ENCODE data around the gene PAX7. TPM values are rescaled to one million over a fixed set of nuclear protein-coding genes. Genes with fewer than 3 reads are reported as not detected.
A peak's percentile ranks its signal among the peaks of the same experiment; 100 is the strongest.

Gene PAX7
- total RNA-seq, 1 donor from 2014 or later = 0.05 TPM

DNA sequence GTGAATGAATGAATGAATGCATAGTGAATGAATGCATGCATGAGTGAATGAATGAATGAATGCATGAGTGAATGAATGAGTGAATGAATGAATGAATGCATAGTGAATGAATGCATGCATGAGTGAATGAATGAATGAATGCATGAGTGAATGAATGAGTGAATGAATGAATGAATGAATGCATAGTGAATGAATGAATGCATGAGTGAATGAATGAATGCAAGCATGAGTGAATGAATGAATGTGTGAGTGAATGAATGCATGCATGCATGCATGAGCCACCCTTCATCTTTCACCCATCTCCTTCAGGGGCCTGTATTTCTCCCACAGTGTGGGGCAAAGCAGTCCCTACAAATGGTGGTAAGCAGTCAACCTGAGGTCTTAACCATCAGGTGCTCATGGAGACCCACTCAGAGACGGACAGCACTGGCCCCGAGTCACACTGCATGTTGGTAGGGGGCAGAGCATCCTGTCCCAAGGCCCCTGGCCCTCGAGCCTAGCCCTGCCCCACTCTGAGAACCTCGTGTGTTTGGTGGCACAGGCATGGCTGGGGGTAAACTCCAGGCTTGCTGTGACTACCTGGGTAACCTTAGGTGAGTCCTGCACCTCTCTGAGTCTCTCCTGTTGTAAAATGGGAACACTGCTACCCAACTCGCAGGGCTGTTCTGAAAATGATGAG, 28.0 kb upstream of the PAX7 start:
- Histone ChIP-seq H3K27me3 (ENCODE audit: insufficient read depth, low read length) (peaks cover 5% of the 10 kb centered on the region), H2AFZ (ENCODE audit: low read depth, low read length) (no peak overlapping the region), H3K9me3 (ENCODE audit: insufficient read depth, low read depth, low read length) (no peaks in the 10 kb centered on the region), H3K4me1 (ENCODE audit: insufficient read depth, low read length) (no peaks in the 10 kb centered on the region), H3K36me3 (ENCODE audit: insufficient read depth, low read length) (no peaks in the 10 kb centered on the region), H3K9ac (ENCODE audit: low read length) (no peak overlapping the region), H3K4me2 (ENCODE audit: low read length) (no peak overlapping the region), H3K27ac (ENCODE audit: low read depth, low read length) (no peak overlapping the region), H3K79me2 (ENCODE audit: insufficient read depth, low read length) (no peaks in the 10 kb centered on the region), H4K20me1 (ENCODE audit: insufficient read depth, low read length) (no peaks in the 10 kb centered on the region), H3K4me3 (ENCODE audit: insufficient read depth, low read depth, low read length) (no peak overlapping the region)
- no peaks in the 10 kb centered on the region for H3K36me3 Mint-ChIP-seq (ENCODE audit: low read depth, unreplicated experiment)
- H3K4me3 Mint-ChIP-seq (ENCODE audit: unreplicated experiment) = no peak overlapping the region
- H3K9me3 Mint-ChIP-seq (ENCODE audit: unreplicated experiment) = no peaks in the 10 kb centered on the region
- DNase-seq (ENCODE audit: low read depth) (no peak), FAIRE-seq (peak; percentile 63)
- H3K27me3 Mint-ChIP-seq (ENCODE audit: low read depth, unreplicated experiment) = peaks cover 56% of the 10 kb centered on the region
- no peaks in the 10 kb centered on the region for H3K4me1 Mint-ChIP-seq (ENCODE audit: low read depth, unreplicated experiment)
- H3K27ac Mint-ChIP-seq (ENCODE audit: unreplicated experiment) = no peak overlapping the region
- no peak for TF ChIP-seq EZH2 (IDR thresholded peaks at IDR 0.05; ENCODE audit: insufficient read depth, low read length)
- TF ChIP-seq, protein P1, sequence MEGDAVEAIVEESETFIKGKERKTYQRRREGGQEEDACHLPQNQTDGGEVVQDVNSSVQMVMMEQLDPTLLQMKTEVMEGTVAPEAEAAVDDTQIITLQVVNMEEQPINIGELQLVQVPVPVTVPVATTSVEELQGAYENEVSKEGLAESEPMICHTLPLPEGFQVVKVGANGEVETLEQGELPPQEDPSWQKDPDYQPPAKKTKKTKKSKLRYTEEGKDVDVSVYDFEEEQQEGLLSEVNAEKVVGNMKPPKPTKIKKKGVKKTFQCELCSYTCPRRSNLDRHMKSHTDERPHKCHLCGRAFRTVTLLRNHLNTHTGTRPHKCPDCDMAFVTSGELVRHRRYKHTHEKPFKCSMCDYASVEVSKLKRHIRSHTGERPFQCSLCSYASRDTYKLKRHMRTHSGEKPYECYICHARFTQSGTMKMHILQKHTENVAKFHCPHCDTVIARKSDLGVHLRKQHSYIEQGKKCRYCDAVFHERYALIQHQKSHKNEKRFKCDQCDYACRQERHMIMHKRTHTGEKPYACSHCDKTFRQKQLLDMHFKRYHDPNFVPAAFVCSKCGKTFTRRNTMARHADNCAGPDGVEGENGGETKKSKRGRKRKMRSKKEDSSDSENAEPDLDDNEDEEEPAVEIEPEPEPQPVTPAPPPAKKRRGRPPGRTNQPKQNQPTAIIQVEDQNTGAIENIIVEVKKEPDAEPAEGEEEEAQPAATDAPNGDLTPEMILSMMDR (IDR thresholded peaks at IDR 0.05; ENCODE audit: insufficient read depth, low read depth, low read length) = no peak

DNA sequence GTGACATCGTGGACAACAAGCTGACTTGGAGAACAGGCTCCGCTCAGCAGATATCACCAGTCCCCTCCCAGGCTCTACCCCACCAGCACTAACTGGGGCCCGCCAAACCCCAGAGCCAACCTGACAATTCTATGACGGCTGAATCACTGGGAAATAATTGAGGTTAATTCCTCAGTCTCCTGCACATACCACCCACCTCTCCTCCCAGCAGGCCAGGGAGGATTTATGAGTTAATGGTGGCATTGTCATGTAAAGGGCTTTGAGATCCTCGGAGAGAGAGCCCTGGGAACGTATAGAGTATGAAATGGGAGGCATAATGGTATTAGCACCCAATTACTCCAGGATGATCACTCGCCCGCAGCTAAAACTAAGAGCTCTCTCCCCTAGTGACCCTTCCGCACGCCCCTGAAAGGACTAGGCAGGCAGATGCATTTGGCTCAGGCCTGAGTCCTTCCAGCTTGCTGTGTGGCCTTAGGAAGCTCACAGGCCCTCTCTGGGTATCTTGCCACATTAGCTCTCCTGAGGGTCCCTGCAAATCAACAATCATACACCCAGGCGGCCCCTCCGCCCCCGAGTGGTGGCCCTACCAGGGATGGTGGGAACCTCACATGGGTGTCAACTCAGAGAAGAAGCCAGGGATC, 27.3 kb upstream of the PAX7 start:
- H3K4me1 Mint-ChIP-seq (ENCODE audit: low read depth, unreplicated experiment) = no peaks in the 10 kb centered on the region
- no peak overlapping the region for H3K27ac ChIP-seq (ENCODE audit: low read depth, low read length)
- no peak overlapping the region for H2AFZ ChIP-seq (ENCODE audit: low read depth, low read length)
- no peaks in the 10 kb centered on the region for H3K79me2 ChIP-seq (ENCODE audit: insufficient read depth, low read length)
- H3K9me3 Mint-ChIP-seq (ENCODE audit: unreplicated experiment) = no peaks in the 10 kb centered on the region
- no peaks in the 10 kb centered on the region for H3K4me1 ChIP-seq (ENCODE audit: insufficient read depth, low read length)
- H3K27me3 Mint-ChIP-seq (ENCODE audit: low read depth, unreplicated experiment) = peaks cover 57% of the 10 kb centered on the region
- H3K27me3 ChIP-seq (ENCODE audit: insufficient read depth, low read length) = peaks cover 5% of the 10 kb centered on the region
- DNase-seq (ENCODE audit: low read depth) = no peak
- no peaks in the 10 kb centered on the region for H3K36me3 ChIP-seq (ENCODE audit: insufficient read depth, low read length)
- no peak overlapping the region for H3K4me3 Mint-ChIP-seq (ENCODE audit: unreplicated experiment)
- FAIRE-seq = no peak
- no peaks in the 10 kb centered on the region for H4K20me1 ChIP-seq (ENCODE audit: insufficient read depth, low read length)
- TF ChIP-seq, protein P1 (IDR thresholded peaks at IDR 0.05; ENCODE audit: insufficient read depth, low read depth, low read length) = no peak
- TF ChIP-seq EZH2 (IDR thresholded peaks at IDR 0.05; ENCODE audit: insufficient read depth, low read length) = no peak
- H3K9me3 ChIP-seq (ENCODE audit: insufficient read depth, low read depth, low read length) = no peaks in the 10 kb centered on the region
- H3K4me2 ChIP-seq (ENCODE audit: low read length) = no peak overlapping the region
- no peaks in the 10 kb centered on the region for H3K36me3 Mint-ChIP-seq (ENCODE audit: low read depth, unreplicated experiment)
- no peak overlapping the region for H3K4me3 ChIP-seq (ENCODE audit: insufficient read depth, low read depth, low read length)
- H3K9ac ChIP-seq (ENCODE audit: low read length) = no peak overlapping the region
- H3K27ac Mint-ChIP-seq (ENCODE audit: unreplicated experiment) = no peak overlapping the region

All from astrocyte (in vitro differentiated cells and primary cell).